NCI-H774 (cell line): ENCODE data around the gene PLSCR3.
"Not testable (repeated sequence)": the region's sequence is repeated elsewhere in the genome, so short reads cannot be mapped to it uniquely, and the experiment has no call there.

ENCODE experiments used
- DNase-seq: peaks from one replicate; lab custom pipeline; 2025; lab: John Stamatoyannopoulos, UW

The PLSCR3 gene

DNA sequence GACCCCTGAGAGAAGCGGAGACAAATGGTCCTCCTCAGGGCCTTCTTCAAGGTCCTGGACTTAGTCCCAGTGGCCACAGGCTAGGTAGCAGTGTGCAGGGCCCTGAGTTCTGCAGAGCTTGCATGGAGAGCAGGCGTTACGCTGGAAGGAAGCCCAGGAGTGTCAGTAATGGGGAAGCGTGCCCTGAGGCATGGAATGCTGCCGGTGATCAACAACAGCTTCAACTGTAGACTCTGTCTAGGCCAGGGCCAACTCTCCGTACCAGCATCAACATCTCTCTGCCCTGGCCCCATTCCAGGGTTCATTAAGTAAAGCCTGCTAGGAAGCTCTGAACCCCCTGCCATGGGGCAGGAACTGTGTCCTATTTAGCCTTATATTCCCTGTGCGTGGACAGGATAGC, 14.0 kb downstream of the PLSCR3 start:
- no peak for DNase-seq

DNA sequence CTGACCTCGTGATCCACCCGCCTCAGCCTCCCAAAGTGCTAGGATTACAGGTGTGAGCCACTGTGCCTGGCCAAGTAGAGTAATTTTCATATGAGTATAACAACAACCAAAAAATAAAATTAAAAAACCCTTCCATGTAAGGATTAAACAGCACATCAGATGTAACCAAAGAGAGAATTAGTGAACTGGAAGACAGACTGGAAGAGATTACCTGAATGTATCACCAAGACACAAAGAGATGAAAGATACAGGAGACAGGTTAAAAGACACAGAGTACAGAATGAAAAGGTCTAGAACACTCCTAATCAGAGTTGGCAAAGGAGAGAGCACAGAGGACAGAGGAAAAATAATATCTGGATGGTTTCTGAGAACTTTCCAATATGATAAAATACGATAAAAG, 15.2 kb downstream of the PLSCR3 start:
- DNase-seq = no peak

DNA sequence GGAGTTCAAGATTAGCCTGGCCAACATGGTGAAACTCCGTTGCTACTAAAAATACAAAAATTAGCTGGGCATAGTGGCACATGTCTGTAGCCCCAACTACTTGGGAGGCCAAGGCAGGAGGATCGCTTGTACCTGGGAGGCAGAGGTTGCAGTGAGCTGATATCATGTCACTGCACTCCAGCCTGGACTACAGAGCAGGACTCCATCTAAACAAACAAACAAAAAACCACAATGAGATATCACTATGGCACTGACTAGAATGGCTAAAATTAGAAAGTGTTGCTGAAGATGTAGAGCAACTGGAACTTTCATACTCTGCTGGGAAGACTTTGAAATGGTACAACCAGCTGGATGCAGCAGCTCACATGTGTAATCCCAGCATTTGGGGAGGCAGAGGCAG, 20.0 kb downstream of the PLSCR3 start:
- no peak for DNase-seq

DNA sequence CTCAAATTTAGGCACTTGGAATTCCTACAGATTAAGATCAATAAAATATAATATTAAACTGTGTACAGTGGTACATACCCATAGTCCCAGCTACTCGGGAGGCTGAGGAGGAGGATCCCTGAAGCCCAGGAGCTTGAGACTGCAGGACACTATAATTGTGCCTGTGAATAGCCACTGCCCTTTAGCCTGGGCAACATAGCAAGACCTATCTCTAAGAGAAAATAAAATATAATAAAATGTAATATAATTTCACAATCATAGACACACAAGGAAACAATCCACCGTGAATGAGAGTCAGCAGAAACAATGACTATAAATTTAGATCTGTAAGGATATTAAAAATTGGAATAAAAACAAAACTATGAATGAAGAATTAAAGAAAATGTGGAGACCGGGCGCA, 23.5 kb downstream of the PLSCR3 start:
- no peak for DNase-seq

- no peak for DNase-seq
These were observed 24.5 kb downstream of the PLSCR3 start for GRCh38 chr17:7369825-7370224.

DNA sequence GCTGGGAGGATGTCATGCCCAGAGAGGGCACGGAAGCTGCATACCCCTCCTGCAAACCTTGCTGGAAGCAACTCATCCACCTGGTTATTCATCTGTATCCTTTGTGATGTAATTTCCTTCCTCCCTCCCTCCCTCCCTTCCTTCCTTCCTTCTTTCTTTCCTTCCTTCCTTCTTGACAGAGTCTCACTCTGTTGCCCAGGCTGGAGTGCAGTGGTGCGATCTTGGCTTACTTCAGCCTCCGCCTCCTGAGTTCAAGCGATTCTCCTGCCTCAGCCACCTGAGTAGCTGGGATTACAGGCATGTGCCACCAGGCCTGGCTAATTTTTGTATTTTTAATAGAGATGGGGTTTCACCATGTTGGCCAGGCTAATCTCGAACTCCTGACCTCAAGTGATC, 25.7 kb downstream of the PLSCR3 start:
- not testable (repeated sequence) for DNase-seq

- no peak for DNase-seq
These were observed 26.3 kb downstream of the PLSCR3 start for GRCh38 chr17:7367918-7368598.

DNA sequence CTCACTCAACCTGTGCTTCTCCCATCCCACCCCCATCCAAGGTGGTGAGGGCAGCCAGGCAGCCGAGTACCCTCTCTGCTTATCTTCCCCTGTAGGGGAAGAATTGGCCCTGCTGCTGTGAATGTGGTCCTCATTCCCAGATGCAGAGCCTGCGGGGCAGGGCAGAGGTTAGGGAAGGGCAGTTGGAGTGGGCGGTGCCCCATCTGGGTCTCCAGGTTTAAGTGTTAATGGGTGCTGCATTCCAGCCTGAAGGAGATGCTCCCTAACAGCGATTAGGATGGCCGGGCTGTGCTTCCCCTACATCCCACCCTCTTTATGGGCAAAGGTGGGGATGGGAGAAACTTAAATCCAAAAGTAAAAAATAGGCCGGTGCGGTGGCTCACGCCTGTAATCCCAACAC, 27.2 kb downstream of the PLSCR3 start:
- no peak for DNase-seq

DNA sequence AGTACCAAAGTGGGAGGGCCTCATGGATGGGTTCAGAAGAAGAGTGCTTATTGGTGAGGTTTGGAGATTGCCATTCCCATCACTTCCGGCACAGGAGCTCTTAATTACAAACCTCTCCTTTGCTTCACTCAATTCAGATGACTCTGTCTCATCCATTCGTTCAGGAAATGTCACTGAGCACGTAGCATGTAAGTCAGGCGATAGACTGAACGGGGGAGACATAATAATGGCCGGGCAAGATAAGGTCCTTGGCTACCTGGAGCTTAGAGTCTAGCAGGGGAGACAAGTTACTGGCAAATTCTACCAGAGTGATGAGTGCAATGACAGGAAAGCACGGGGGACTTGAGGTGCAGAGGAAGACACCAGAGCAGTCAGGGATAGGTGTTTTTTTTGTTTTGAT, 28.4 kb downstream of the PLSCR3 start:
- DNase-seq = not testable (repeated sequence)

DNA sequence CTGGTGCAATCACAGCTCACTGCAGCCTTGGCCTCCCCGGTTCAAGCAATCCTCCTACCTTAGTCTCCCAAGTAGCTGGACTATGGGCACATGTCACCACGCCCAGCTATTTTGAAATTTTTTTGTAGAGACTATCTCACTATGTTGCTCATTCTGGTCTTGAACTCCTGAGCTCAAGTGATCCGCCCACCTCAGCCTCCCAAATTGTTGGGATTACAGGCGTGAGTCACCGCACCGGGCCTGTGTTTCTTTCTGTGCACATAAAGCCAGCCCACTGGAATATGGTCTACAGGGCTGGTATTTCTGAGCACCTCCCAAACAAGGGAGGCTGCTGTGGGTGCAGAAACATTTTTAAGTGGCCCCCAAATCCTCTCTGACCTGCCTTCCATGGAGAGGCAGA, 31.0 kb downstream of the PLSCR3 start:
- no peak for DNase-seq

DNA sequence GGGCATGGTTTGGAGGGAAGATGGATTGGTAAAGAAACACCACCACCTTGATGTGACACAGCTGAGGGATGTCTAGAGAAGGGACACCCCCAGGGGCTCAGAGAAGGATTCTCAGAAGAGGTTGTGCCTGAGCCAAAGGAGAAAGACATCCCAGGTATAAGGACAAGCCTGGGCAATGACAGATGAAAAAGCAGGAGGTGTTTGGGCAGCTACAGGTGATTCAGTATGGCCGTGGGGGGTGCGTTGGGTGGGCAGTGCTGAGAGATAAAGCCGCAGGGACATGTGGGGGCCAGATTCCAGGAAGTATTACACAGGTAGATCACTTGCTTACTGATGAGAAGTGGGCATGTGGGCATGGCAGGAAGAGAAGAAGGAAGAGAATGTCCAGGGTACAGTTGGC, 32.4 kb downstream of the PLSCR3 start:
- no peak for DNase-seq

- DNase-seq = no peak
These were observed 36.9 kb downstream of the PLSCR3 start for GRCh38 chr17:7357381-7357780.

- DNase-seq = no peak
These were observed 37.6 kb downstream of the PLSCR3 start for GRCh38 chr17:7356756-7357155.

- peak; percentile 23 for DNase-seq
These were observed 38.2 kb downstream of the PLSCR3 start for GRCh38 chr17:7356072-7356549.

GRCh38 chr17:7355573-7355972, 38.8 kb downstream of the PLSCR3 start:
- DNase-seq = no peak

DNA sequence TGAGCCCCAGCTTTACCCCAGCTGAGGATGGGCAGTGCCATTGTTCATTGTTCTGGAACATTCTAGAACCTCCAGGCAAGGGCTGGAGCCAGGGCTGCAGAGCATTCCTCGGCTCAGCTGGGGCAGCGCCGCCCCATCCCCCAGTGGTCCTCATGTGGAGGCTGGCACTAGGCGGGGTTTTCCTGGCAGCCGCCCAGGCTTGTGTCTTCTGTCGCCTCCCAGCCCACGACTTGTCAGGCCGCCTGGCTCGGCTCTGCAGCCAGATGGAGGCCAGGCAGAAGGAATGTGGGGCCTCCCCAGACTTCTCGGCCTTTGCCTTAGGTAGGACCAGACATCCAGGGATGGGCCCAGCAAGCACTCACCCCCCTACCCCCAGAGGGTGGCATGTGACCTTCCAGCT, 39.3 kb downstream of the PLSCR3 start, which contains the start of gene TMEM95:
Gene TMEM95 (plus strand): TSS at position 104 of the 400 bp plus-strand sequence. CDS start 49 bp downstream, at position 153.
- DNase-seq = no peak

DNA sequence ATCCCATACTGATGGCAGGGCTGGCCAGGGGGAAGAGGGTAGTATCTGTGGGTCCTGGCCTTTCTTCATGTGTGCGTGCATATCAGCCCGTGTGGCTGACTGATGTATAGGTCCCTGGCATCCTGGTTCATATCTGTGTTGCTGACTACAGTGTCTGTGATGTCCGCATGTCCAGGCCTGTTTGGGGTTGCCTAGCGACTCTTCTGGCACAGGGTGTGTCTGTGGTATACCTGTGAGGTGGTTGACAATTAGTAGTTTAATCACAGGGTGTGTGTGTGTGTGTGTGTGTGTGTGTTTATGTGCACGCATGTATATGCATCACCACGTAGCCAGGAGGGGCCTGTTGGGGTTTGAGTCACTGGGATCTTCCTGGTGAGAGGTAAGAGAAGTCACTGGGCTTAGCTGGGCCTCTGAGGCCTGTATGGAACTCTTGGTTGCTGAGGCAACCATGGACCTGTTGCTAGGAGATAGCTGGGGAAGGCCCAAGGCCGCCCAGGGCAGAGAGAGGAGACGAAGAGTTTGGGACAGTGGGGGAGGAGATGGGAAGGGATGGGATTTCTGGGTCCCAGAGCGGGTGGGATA, 40.0 kb downstream of the PLSCR3 start:
- no peak for DNase-seq

DNA sequence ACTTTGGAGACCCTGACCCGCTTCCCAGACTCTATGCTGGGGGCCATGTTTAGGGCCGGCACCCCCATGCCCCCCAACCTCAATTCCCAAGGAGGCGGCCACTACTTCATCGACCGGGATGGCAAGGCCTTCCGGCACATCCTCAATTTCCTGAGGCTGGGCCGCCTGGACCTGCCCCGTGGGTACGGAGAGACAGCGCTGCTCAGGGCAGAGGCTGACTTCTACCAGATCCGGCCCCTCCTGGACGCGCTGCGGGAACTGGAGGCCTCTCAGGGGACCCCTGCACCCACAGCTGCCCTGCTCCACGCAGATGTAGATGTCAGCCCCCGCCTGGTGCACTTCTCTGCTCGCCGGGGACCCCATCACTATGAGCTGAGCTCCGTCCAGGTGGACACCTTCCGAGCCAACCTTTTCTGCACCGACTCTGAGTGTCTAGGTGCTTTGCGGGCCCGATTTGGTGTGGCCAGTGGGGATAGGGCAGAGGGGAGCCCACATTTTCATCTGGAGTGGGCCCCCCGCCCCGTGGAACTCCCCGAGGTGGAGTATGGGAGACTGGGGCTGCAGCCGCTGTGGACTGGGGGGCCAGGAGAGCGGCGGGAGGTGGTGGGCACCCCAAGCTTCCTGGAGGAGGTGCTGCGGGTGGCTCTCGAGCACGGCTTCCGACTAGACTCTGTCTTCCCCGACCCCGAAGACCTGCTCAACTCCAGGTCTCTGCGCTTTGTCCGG, 41.3 kb downstream of the PLSCR3 start:
- no peak for DNase-seq

GRCh38 chr17:7352503-7352889, 41.8 kb downstream of the PLSCR3 start:
- no peak for DNase-seq

GRCh38 chr17:7351665-7352502, 42.4 kb downstream of the PLSCR3 start, which contains the start of gene KCTD11:
KCTD11 (plus strand) TSS chr17:7352162.
- DNase-seq = peak; percentile 1

GRCh38 chr17:7348478-7349242, 45.7 kb downstream of the PLSCR3 start:
- no peak for DNase-seq
